B cell (primary cell): Measurements from ENCODE around the gene WNK2.

Experiments
- CTCF ChIP-seq: fragments of 200-600 bp; IDR thresholded peaks from one replicate; pipeline ENCODE4 v1.8.0; 2022; ENCODE audit warnings: antibody characterized with exemption, mild to moderate bottlenecking
- EZH2 ChIP-seq: IDR thresholded peaks from 2 replicates; pipeline ENCODE4 v1.6.1; 2012; ENCODE audit warnings: borderline replicate concordance, low read depth, mild to moderate bottlenecking, moderate library complexity, low read length; ENCODE audit not compliant: insufficient read depth, poor library complexity, severe bottlenecking

- TF ChIP-seq CTCF (no peak), EZH2 (no peak)
These were observed 115.7 kb downstream of the WNK2 start for GRCh38 chr9:93299418-93300174.
